Sigmoid colon (tissue), 7 donors: ENCODE data around the gene RNF4. TPM values are rescaled to one million over a fixed set of nuclear protein-coding genes. Genes with fewer than 3 reads are reported as not detected.
A peak's percentile ranks its signal among the peaks of the same experiment; 100 is the strongest.

Experiments
- DNase-seq: peaks from one replicate; pipeline ENCODE4 v3.0.0-alpha.2; 2019
- H3K27ac ChIP-seq, 4 donors: fragments of 200-600 bp; sonication (generic); one replicate each; pipeline ENCODE4 v1.5.1; 2016 to 2019; ENCODE audit warnings: mild to moderate bottlenecking in 1 of 4
- H3K27me3 ChIP-seq, 3 donors: fragments of 200-600 bp; sonication (generic); one replicate each; pipeline ENCODE4 v1.5.1; 2019; ENCODE audit warnings: mild to moderate bottlenecking in 1 of 3
- H3K36me3 ChIP-seq, 4 donors: fragments of 200-600 bp; sonication (generic); one replicate each; pipeline ENCODE4 v1.5.1; 2016 to 2019
- H3K4me1 ChIP-seq, 4 donors: fragments of 200-600 bp; sonication (generic); one replicate each; pipeline ENCODE4 v1.5.1; 2017 to 2019
- H3K4me3 ChIP-seq, 4 donors: fragments of 200-600 bp; sonication (generic); one replicate each; pipeline ENCODE4 v1.5.1; 2017 to 2019; ENCODE audit warnings: mild to moderate bottlenecking in 2 of 4, moderate library complexity in 1 of 4
- H3K9me3 ChIP-seq, 4 donors: fragments of 200-600 bp in 3 of 4; sonication (generic) in 3 of 4; one replicate each; pipeline versions ENCODE4 v1.5.1 to v1.6.1; 2013 to 2019
- EP300 ChIP-seq, 4 donors: sonication (generic); formaldehyde crosslinking; IDR thresholded peaks; one replicate each; pipeline ENCODE4 v1.6.1; 2017; ENCODE audit warnings: antibody characterized with exemption in 4 of 4
- POLR2A ChIP-seq, 2 donors: fragments of 450-650 bp; IDR thresholded peaks; one replicate each; pipeline ENCODE4 v1.6.1; 2016; ENCODE audit warnings: antibody characterized with exemption in 2 of 2, mild to moderate bottlenecking in 2 of 2, moderate library complexity in 2 of 2
- POLR2AphosphoS5 ChIP-seq, 4 donors: sonication (generic); formaldehyde crosslinking; IDR thresholded peaks; one replicate each; pipeline ENCODE4 v1.6.1; 2017; ENCODE audit warnings: antibody characterized with exemption in 4 of 4
- WGBS, 2 donors: extraction: QIAGEN DNeasy Blood & Tissue Kit; methylation state at CpG; one replicate each; pipeline ENCODE4 v1.1.7; 2013; 5-methylcytosine and 5-hydroxymethylcytosine counted together
- intact Hi-C: fragments of 100-400 bp; cut with DNase I; formaldehyde crosslinking; loops from one replicate; pipeline ENCODE4 v1.15.1; 2023
- polyA plus RNA-seq, 3 donors: library from polyadenylated mRNA; stranded (reverse); fragments of 200-250 nt; gene quantifications; one replicate each; pipeline ENCODE4 v1.2.3, GENCODE V29; 2013
- total RNA-seq, 4 donors: library from RNA; depleted of rRNA; stranded (reverse); fragments of >200 nt; gene quantifications; one replicate each; pipeline ENCODE4 v1.1.0, GENCODE V29; 2016
- TF ChIP-seq, protein P1 (sequence below), 4 experiments: fragments of 450-650 bp in 3 of 4; fragments of 200-600 bp in 1 of 4; IDR thresholded peaks; one replicate each; pipeline ENCODE4 v1.5.1; 2016 to 2019; ENCODE audit warnings: antibody characterized with exemption in 4 of 4, mild to moderate bottlenecking in 3 of 4, moderate library complexity in 2 of 4
- donor health status: healthy with polysubstance abuse.
- donor health status: Bipolar disorder and iron deficiency.
- donor health status: healthy.

RNF4 gene
- total and polyA plus RNA-seq, 7 donors = 19.8 to 51.0 (median 32.1) TPM

DNA sequence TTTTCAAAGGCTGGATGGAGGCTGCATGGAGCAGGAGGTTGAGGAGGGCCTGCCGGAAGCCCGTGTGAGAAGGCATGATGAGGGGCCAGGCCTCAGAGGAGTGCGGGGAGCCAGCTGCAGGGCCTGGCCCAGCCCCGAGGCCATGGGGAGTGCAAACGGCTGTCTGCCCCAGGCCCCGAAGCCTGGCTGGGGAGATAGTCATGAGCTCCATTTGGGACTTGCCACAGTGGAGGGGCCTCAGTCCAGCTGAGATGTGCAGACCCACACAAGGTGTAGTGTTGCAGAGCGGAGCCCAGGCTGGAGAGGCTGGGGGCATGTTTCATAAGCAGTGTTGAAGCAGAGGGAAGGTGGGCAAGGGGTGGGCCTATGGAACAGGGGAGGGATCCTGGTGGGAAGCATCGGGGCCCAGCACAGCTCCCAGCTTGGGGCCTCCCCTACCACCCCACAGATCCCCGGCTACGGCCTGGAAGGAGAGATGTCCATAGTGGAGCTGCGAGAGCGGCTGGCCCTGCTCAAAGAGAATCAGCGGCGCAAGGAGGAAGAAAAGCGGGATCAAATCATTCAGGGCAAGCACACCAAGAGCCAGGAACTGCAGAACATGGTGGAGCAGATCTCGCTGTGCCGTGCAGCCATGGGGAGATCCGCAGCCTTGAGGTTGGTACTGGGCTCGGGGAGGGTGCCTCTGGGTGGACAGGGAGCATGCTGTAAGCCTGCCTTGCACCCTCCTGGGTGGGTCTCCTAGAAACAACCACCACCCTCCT is 9.1 kb upstream of the RNF4 start:
- intact Hi-C loops = loop anchor here (5.0 kb wide), 2 partner anchors 217 to 237 kb away; partner anchors contain the start of genes HAUS3 and POLN
- peaks cover 0 to 18% (median 14%) of the 10 kb centered on the region in 4 donors for H3K4me1 ChIP-seq
- no peak overlapping the region for H3K4me3 ChIP-seq
- H3K9me3 ChIP-seq = no peaks in the 10 kb centered on the region
- TF ChIP-seq POLR2AphosphoS5 (IDR thresholded peaks at IDR 0.05) = no peak
- no peak for TF ChIP-seq EP300 (IDR thresholded peaks at IDR 0.05)
- DNase-seq = no peak
- WGBS, 2 donors = 94 to 95% methylated on average over 19 of the region's 19 CpGs
- no peaks in the 10 kb centered on the region for H3K36me3 ChIP-seq
- no peaks in the 10 kb centered on the region for H3K27me3 ChIP-seq
- H3K27ac ChIP-seq = no peak overlapping the region

DNA sequence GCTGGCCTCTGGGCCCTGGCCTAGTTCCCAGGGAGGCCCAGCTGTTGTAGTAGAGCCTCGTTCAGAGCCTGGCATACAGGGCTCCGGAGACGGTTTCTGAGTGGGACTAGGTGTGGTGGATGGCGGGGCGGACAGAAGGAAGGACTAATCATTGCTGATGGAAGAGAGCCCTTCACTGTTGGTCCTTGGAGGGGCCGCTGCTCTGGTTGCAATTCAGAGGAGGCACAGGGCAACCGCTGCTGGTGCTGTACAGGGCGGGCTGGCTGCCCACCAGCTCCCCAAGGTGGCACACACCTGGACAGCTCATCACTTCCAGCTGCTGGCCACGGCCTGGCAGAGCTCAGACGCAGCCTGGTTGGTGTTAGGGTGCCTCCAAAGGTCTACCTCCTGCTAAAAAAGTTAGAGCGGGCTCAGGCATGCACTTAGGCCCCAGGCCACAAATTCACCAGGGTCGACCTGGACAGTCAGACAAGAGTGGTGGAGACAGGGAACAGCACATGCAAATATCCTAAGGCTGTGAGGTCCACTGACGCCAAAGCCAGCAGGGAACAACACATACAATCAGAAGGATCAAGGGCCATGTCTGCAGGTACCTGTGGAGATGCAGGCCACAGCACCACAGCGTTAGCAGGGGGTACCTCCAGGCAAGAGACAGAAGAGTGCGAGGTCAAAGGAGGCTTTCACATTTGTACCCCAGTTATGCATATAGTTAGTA is 7.5 kb upstream of the RNF4 start:
- no peak for DNase-seq
- H3K36me3 ChIP-seq = no peaks in the 10 kb centered on the region
- H3K4me3 ChIP-seq = no peak overlapping the region
- no peaks in the 10 kb centered on the region for H3K9me3 ChIP-seq
- H3K4me1 ChIP-seq = peaks cover 0 to 18% (median 14%) of the 10 kb centered on the region in 4 donors
- intact Hi-C loops = loop anchor here (5.0 kb wide), 2 partner anchors 219 to 239 kb away; partner anchors contain the start of genes HAUS3 and POLN
- WGBS, 2 donors = 87% methylated on average over 15 of the region's 15 CpGs
- H3K27ac ChIP-seq = no peak overlapping the region
- H3K27me3 ChIP-seq = no peaks in the 10 kb centered on the region
- TF ChIP-seq, protein P1, sequence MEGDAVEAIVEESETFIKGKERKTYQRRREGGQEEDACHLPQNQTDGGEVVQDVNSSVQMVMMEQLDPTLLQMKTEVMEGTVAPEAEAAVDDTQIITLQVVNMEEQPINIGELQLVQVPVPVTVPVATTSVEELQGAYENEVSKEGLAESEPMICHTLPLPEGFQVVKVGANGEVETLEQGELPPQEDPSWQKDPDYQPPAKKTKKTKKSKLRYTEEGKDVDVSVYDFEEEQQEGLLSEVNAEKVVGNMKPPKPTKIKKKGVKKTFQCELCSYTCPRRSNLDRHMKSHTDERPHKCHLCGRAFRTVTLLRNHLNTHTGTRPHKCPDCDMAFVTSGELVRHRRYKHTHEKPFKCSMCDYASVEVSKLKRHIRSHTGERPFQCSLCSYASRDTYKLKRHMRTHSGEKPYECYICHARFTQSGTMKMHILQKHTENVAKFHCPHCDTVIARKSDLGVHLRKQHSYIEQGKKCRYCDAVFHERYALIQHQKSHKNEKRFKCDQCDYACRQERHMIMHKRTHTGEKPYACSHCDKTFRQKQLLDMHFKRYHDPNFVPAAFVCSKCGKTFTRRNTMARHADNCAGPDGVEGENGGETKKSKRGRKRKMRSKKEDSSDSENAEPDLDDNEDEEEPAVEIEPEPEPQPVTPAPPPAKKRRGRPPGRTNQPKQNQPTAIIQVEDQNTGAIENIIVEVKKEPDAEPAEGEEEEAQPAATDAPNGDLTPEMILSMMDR (IDR thresholded peaks at IDR 0.05) = no peak
- TF ChIP-seq POLR2AphosphoS5 (IDR thresholded peaks at IDR 0.05) = no peak
- no peak for TF ChIP-seq POLR2A (IDR thresholded peaks at IDR 0.05)
- no peak for TF ChIP-seq EP300 (IDR thresholded peaks at IDR 0.05)

DNA sequence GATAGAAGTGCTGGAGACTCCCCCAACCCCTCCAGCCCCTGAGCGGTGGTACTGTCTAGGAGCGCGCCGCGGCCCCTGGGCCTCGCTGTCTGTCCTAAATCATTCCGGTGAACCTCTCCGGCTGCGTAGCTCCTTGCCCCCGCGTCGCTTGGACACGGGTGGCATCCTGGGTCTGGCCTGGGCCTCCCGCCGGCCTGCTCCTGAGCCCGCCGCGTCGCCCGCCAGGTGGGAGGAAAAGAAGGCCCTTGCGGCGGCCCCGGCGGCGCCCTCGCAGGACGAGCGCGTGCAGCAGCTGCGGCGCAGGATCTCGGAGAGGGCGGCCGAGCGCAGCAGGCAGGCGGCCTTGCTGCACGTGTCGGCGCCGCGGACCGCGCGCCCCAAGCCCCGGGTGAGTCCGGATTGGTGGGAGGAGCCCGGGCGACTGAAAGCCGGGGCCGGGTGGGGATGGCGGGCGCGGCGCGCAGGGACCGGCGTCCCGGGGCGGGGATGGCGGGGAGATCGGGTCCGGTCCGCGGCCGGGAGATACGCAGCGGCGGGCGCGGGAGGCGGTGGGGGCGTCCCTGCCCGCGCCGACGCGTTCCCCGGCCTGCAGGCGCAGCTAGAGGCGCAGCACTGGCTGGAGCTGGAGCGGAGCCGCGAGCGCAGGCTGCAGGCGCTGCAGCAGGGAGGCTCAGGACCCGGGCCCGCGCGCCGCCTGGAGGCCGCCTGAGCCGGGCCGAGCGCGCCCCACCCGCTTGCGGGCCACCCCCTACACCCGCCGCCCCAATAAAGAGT is 6.5 kb upstream of the RNF4 start:
- intact Hi-C loops = loop anchor here (5.0 kb wide), 2 partner anchors 220 to 240 kb away; partner anchors contain the start of genes HAUS3 and POLN
- Histone ChIP-seq H3K36me3 (no peaks in the 10 kb centered on the region), H3K4me3 (peak overlapping the region; percentile 31 to 60 (median 58)), H3K9me3 (no peaks in the 10 kb centered on the region), H3K27ac (peak overlapping the region; percentile 70 to 81 (median 76)), H3K4me1 (peaks cover 0 to 21% (median 16%) of the 10 kb centered on the region in 4 donors), H3K27me3 (no peaks in the 10 kb centered on the region)
- TF ChIP-seq POLR2AphosphoS5 (IDR thresholded peaks at IDR 0.05) (no peak), EP300 (IDR thresholded peaks at IDR 0.05) (no peak), POLR2A (IDR thresholded peaks at IDR 0.05) (no peak)
- TF ChIP-seq, protein P1 (IDR thresholded peaks at IDR 0.05) = peak in 1 of 4 experiments; percentile 66
- 6% methylated on average over 99 of the region's 99 CpGs for WGBS, 2 donors
- peak; percentile 85 for DNase-seq

DNA sequence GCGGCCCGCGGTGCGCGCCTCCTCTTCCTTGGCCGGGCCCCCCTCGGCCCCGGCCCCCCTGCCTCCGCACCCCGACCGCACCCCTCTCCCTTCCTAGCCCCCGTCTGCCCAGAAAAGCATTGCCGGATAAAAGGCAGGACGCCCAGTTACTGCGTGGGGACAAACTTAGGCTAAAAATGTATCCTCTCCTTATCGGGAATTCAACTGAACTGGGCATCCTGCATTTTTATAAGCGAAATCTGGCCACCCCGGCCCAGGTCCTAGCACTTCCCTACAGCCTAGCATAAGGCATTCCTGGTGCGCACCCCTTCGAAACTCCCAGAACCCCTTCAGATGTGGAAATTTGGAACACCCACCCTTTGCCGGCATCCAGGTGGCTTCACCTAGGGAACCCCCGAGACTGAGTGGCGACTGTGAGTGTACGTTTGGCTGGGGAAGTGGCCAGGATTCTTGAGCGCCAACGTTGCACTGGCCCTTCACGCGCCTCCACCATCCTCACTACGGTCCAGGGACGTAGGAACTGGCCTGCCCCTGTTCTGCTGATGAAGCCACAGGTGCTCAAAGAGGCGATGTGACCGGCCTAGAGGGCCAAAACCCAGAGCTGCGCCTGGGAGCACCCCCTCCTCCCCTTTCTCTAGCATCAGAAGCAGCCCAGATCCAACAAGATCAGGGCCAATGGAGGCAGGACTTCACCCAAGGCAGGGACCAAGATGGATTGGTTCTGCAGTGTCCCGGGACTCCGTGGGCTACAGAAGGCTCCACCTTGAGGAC is 5.7 kb upstream of the RNF4 start:
- DNase-seq = no peak
- H3K36me3 ChIP-seq = no peaks in the 10 kb centered on the region
- intact Hi-C loops = loop anchor here (5.0 kb wide), 2 partner anchors 221 to 241 kb away; partner anchors contain the start of genes HAUS3 and POLN

More for the DNA sequence above, 5.7 kb upstream of the RNF4 start:
- Histone ChIP-seq H3K27me3 (no peaks in the 10 kb centered on the region), H3K27ac (peak overlapping the region; percentile 70 to 81 (median 76)), H3K4me1 (peaks cover 0 to 28% (median 23%) of the 10 kb centered on the region in 4 donors), H3K9me3 (no peaks in the 10 kb centered on the region), H3K4me3 (peak overlapping the region in 3 of 4 donors; percentile 56 to 60 (median 60))
- TF ChIP-seq, protein P1 (IDR thresholded peaks at IDR 0.05) = peak in 1 of 4 experiments; percentile 17
- TF ChIP-seq POLR2AphosphoS5 (IDR thresholded peaks at IDR 0.05) = no peak
- 38% methylated on average over 35 of the region's 35 CpGs for WGBS, 2 donors
